ENCODE data around the gene PELI2. TPM values are rescaled to one million over a fixed set of nuclear protein-coding genes. Genes with fewer than 3 reads are reported as not detected.

The PELI2 gene
- total RNA-seq, 1 donor from 2014 or later, result 32.2 TPM

DNA sequence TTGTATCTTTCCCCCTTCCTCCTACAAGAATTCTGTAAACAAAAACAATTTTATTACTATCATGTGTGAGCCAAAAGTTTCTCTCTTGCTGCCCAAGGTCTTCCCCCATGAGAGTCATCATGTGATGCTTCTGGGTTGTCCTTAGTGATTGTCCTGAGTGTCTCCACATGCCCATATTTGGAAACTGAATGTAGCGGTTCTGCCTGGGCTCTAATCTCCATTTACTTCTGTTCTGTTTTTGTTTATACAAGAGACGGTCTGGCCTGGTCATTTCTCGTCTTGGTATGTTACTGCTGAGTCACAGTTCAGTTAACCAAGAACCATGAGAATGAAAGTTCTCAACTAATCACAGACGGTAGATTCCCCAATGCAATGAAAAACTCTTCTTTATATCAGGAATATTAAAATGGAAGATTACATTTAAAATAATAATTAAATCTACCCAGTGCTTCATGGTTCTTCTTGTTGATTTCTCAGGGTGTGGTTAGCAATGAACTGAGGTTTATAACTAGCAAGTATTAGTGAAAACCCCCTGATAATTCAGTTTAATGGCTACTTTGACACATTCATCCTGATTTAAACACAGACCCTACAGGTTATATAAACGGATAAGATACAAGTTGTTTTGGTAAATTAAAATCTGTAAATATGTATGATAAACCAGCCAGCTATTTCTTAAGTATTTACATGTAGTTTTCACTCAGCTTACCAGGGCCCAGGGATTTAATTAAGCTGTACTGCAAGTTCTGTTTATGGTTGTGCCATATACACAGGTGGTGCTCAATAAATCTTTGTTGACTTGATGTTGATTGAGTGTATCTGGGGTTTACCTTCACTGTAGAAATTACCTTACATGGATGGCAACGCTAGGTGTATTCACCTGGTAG, 81.1 kb downstream of the PELI2 start:
- Mint-ChIP-seq H3K27me3 (no peaks in the 10 kb centered on the region), H3K9me3 (ENCODE audit: low read depth) (no peaks in the 10 kb centered on the region), H3K27ac (no peak overlapping the region), H3K4me1 (ENCODE audit: low read depth) (peaks cover 4% of the 10 kb centered on the region), H3K36me3 (ENCODE audit: insufficient read depth) (no peaks in the 10 kb centered on the region), H3K4me3 (ENCODE audit: low read depth) (no peak overlapping the region)
- no peak for DNase-seq (ENCODE audit: low spot score, unreplicated experiment)
- TF ChIP-seq, protein P1, sequence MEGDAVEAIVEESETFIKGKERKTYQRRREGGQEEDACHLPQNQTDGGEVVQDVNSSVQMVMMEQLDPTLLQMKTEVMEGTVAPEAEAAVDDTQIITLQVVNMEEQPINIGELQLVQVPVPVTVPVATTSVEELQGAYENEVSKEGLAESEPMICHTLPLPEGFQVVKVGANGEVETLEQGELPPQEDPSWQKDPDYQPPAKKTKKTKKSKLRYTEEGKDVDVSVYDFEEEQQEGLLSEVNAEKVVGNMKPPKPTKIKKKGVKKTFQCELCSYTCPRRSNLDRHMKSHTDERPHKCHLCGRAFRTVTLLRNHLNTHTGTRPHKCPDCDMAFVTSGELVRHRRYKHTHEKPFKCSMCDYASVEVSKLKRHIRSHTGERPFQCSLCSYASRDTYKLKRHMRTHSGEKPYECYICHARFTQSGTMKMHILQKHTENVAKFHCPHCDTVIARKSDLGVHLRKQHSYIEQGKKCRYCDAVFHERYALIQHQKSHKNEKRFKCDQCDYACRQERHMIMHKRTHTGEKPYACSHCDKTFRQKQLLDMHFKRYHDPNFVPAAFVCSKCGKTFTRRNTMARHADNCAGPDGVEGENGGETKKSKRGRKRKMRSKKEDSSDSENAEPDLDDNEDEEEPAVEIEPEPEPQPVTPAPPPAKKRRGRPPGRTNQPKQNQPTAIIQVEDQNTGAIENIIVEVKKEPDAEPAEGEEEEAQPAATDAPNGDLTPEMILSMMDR (IDR thresholded peaks at IDR 0.05; ENCODE audit: unreplicated experiment), result no peak

DNA sequence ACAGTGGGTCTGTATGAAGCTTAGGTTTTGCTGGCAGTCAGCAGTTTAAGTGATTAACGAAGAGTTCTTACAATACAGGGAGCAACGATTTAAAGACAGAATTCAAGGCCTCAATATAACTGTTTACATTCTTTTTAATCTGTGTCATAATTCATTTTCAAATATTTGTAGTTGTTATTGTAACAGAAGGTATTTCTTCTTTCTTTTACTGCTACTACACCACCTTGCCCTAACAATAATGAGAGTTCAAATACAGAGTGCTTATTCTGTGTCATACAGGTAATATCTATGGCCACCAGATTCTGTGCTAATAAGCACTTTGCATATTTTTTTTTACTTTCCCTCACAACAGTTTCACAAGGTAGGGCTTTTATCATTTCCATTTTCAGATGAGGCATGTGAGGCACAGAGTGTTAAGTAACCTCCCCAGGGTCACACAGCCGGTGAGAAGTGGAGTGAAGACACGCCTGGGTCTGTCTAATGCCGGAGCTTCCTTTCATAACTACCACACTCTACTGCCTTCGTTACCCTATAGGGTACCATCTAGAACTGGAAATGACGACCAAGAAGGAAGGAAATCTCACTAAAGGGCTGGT, 81.9 kb downstream of the PELI2 start:
- no peak for DNase-seq (ENCODE audit: low spot score, unreplicated experiment)
- Mint-ChIP-seq H3K4me1 (ENCODE audit: low read depth) (peaks cover 4% of the 10 kb centered on the region), H3K4me3 (ENCODE audit: low read depth) (no peak overlapping the region), H3K27me3 (no peaks in the 10 kb centered on the region), H3K27ac (no peak overlapping the region), H3K9me3 (ENCODE audit: low read depth) (no peaks in the 10 kb centered on the region), H3K36me3 (ENCODE audit: insufficient read depth) (no peaks in the 10 kb centered on the region)
- TF ChIP-seq, protein P1 (IDR thresholded peaks at IDR 0.05; ENCODE audit: unreplicated experiment), result no peak

DNA sequence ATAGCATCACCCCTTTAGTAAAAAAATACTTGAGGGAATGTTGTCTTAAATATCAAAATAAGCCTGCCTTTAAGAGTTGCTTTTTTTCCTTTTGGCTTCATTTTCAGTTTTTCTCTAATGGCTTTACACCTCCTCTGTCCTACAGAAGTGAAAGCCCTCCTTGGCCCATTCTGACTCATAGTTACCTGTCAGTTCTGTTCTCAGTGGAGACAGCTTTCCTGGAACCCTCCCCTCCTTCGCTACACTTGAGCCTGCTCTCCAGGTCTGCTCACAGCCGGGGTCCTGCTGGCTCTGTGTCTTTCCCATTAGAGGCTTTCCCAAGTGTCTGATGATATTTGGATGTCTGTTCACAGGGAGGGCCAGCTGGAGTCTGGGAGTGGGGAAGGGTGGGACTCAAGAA, 84.0 kb downstream of the PELI2 start:
- H3K36me3 Mint-ChIP-seq (ENCODE audit: insufficient read depth), result no peaks in the 10 kb centered on the region
- no peak overlapping the region for H3K4me3 Mint-ChIP-seq (ENCODE audit: low read depth)
- H3K4me1 Mint-ChIP-seq (ENCODE audit: low read depth), result no peaks in the 10 kb centered on the region
- TF ChIP-seq, protein P1 (IDR thresholded peaks at IDR 0.05; ENCODE audit: unreplicated experiment), result no peak
- H3K27me3 Mint-ChIP-seq, result no peaks in the 10 kb centered on the region
- DNase-seq (ENCODE audit: low spot score, unreplicated experiment), result no peak
- no peak overlapping the region for H3K27ac Mint-ChIP-seq
- no peaks in the 10 kb centered on the region for H3K9me3 Mint-ChIP-seq (ENCODE audit: low read depth)

DNA sequence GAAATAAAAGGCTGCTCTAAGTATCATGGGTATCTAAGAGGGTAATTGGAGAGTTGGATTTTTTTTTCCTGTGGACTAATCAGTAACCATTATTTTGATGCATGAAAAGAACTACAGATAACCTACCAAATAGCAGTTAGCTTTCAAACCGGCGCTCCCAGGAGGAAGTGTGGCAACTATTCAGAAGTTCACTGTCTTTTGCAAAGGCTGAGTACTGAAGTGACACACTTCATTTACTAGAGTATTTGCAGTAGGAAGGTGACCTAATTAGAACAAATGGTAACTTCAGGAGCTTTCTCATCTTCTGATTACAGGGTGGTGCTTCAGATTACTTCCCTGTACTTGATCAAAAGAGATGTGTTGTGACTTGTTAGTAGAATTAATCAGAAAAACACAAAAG, 87.7 kb downstream of the PELI2 start:
- peaks cover 2% of the 10 kb centered on the region for H3K4me1 Mint-ChIP-seq (ENCODE audit: low read depth)
- no peaks in the 10 kb centered on the region for H3K27me3 Mint-ChIP-seq
- H3K9me3 Mint-ChIP-seq (ENCODE audit: low read depth), result no peaks in the 10 kb centered on the region
- H3K4me3 Mint-ChIP-seq (ENCODE audit: low read depth), result no peak overlapping the region
- no peak overlapping the region for H3K27ac Mint-ChIP-seq
- TF ChIP-seq, protein P1 (IDR thresholded peaks at IDR 0.05; ENCODE audit: unreplicated experiment), result no peak
- DNase-seq (ENCODE audit: low spot score, unreplicated experiment), result no peak
- H3K36me3 Mint-ChIP-seq (ENCODE audit: insufficient read depth), result no peaks in the 10 kb centered on the region

DNA sequence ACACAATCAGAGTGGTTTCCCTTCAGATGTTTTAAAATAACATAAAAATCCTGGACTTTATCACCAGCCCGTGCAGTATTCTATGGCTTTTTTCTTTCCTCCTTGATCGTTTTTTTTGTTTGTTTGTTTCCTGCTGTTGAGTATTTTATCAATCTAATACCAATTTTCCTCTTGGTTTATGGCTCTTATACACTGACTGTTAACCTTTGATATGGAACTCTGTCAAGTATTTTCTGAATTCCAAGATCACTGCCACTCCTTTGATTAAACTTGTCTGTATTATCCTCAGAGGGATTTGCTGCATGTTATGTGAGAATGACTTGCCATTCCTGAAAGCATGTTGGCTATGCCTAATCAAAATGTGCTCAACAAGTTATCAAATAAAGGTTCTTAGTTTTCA, 88.4 kb downstream of the PELI2 start:
- peaks cover 2% of the 10 kb centered on the region for H3K4me1 Mint-ChIP-seq (ENCODE audit: low read depth)
- no peak overlapping the region for H3K27ac Mint-ChIP-seq
- TF ChIP-seq, protein P1 (IDR thresholded peaks at IDR 0.05; ENCODE audit: unreplicated experiment), result no peak
- DNase-seq (ENCODE audit: low spot score, unreplicated experiment), result no peak
- H3K4me3 Mint-ChIP-seq (ENCODE audit: low read depth), result no peak overlapping the region
- no peaks in the 10 kb centered on the region for H3K27me3 Mint-ChIP-seq
- H3K9me3 Mint-ChIP-seq (ENCODE audit: low read depth), result no peaks in the 10 kb centered on the region
- H3K36me3 Mint-ChIP-seq (ENCODE audit: insufficient read depth), result no peaks in the 10 kb centered on the region
